ENCODE results near the gene COL12A1. TPM values are rescaled to one million over a fixed set of nuclear protein-coding genes. Genes with fewer than 3 reads are reported as not detected.
"Not testable (repeated sequence)": the region's sequence is repeated elsewhere in the genome, so short reads cannot be mapped to it uniquely, and the experiment has no call there.

COL12A1 gene
- total and polyA plus RNA-seq, 2 donors: 6.8 to 16.3 TPM

- H3K4me3 ChIP-seq (ENCODE audit: low read length in 2 of 2): no peak overlapping the region
- H3K27ac ChIP-seq (ENCODE audit: low read depth in 1 of 2, low read length in 1 of 2): no peak overlapping the region
- H3K27me3 ChIP-seq (ENCODE audit: control insufficient read depth in 2 of 2, insufficient read depth in 1 of 2, low read length in 1 of 2): peaks cover 5 to 12% of the 10 kb centered on the region in 2 donors
- no peaks in the 10 kb centered on the region for H3K36me3 ChIP-seq (ENCODE audit: control insufficient read depth in 2 of 2, insufficient read depth in 2 of 2, low read length in 1 of 2)
- no peaks in the 10 kb centered on the region for H3K4me1 ChIP-seq (ENCODE audit: control insufficient read depth in 2 of 2, insufficient read depth in 2 of 2, low read length in 2 of 2)
- 70% methylated on average over 2 of the region's 2 CpGs for WGBS
- no peak for DNase-seq (ENCODE audit: low read depth in 6 of 9, low spot score in 9 of 9)
- no peaks in the 10 kb centered on the region for H3K9me3 ChIP-seq (ENCODE audit: control insufficient read depth in 2 of 2, insufficient read depth in 1 of 2, low read length in 1 of 2)
These were observed 9.7 kb downstream of the COL12A1 start for GRCh38 chr6:75196081-75196687.

- H3K36me3 ChIP-seq (ENCODE audit: control insufficient read depth in 2 of 2, insufficient read depth in 2 of 2, low read length in 1 of 2): no peaks in the 10 kb centered on the region
- no peaks in the 10 kb centered on the region for H3K9me3 ChIP-seq (ENCODE audit: control insufficient read depth in 2 of 2, insufficient read depth in 1 of 2, low read length in 1 of 2)
- no peak for DNase-seq (ENCODE audit: low read depth in 6 of 9, low spot score in 9 of 9)
- 88% methylated on average over 3 of the region's 3 CpGs for WGBS
- H3K27ac ChIP-seq (ENCODE audit: low read depth in 1 of 2, low read length in 1 of 2): no peak overlapping the region
- H3K4me1 ChIP-seq (ENCODE audit: control insufficient read depth in 2 of 2, insufficient read depth in 2 of 2, low read length in 2 of 2): no peaks in the 10 kb centered on the region
- H3K27me3 ChIP-seq (ENCODE audit: control insufficient read depth in 2 of 2, insufficient read depth in 1 of 2, low read length in 1 of 2): no peaks in the 10 kb centered on the region
- no peak overlapping the region for H3K4me3 ChIP-seq (ENCODE audit: low read length in 2 of 2)
These were observed 17.5 kb downstream of the COL12A1 start for GRCh38 chr6:75188221-75188925.

GRCh38 chr6:75186581-75186980 is 19.3 kb downstream of the COL12A1 start:
- not testable (repeated sequence) for H3K27ac ChIP-seq (ENCODE audit: low read depth in 1 of 2, low read length in 1 of 2); H3K4me1 ChIP-seq (ENCODE audit: control insufficient read depth in 2 of 2, insufficient read depth in 2 of 2, low read length in 2 of 2); H3K9me3 ChIP-seq (ENCODE audit: control insufficient read depth in 2 of 2, insufficient read depth in 1 of 2, low read length in 1 of 2); H3K27me3 ChIP-seq (ENCODE audit: control insufficient read depth in 2 of 2, insufficient read depth in 1 of 2, low read length in 1 of 2); H3K4me3 ChIP-seq (ENCODE audit: low read length in 2 of 2); H3K36me3 ChIP-seq (ENCODE audit: control insufficient read depth in 2 of 2, insufficient read depth in 2 of 2, low read length in 1 of 2); DNase-seq (ENCODE audit: low read depth in 6 of 9, low spot score in 9 of 9)
- 46% methylated on average over 2 of the region's 2 CpGs for WGBS

- no peaks in the 10 kb centered on the region for H3K36me3 ChIP-seq (ENCODE audit: control insufficient read depth in 2 of 2, insufficient read depth in 2 of 2, low read length in 1 of 2)
- no peaks in the 10 kb centered on the region for H3K4me1 ChIP-seq (ENCODE audit: control insufficient read depth in 2 of 2, insufficient read depth in 2 of 2, low read length in 2 of 2)
- no peak for DNase-seq (ENCODE audit: low read depth in 6 of 9, low spot score in 9 of 9)
- no peak overlapping the region for H3K4me3 ChIP-seq (ENCODE audit: low read length in 2 of 2)
- H3K27ac ChIP-seq (ENCODE audit: low read depth in 1 of 2, low read length in 1 of 2): no peak overlapping the region
- H3K27me3 ChIP-seq (ENCODE audit: control insufficient read depth in 2 of 2, insufficient read depth in 1 of 2, low read length in 1 of 2): no peaks in the 10 kb centered on the region
- no peaks in the 10 kb centered on the region for H3K9me3 ChIP-seq (ENCODE audit: control insufficient read depth in 2 of 2, insufficient read depth in 1 of 2, low read length in 1 of 2)
- WGBS: 95% methylated on average over 5 of the region's 5 CpGs
These were observed 22.7 kb downstream of the COL12A1 start for GRCh38 chr6:75183099-75183541.

- Histone ChIP-seq H3K4me3 (ENCODE audit: low read length in 2 of 2) (no peak overlapping the region), H3K36me3 (ENCODE audit: control insufficient read depth in 2 of 2, insufficient read depth in 2 of 2, low read length in 1 of 2) (no peaks in the 10 kb centered on the region), H3K27ac (ENCODE audit: low read depth in 1 of 2, low read length in 1 of 2) (no peak overlapping the region), H3K27me3 (ENCODE audit: control insufficient read depth in 2 of 2, insufficient read depth in 1 of 2, low read length in 1 of 2) (no peaks in the 10 kb centered on the region), H3K4me1 (ENCODE audit: control insufficient read depth in 2 of 2, insufficient read depth in 2 of 2, low read length in 2 of 2) (no peaks in the 10 kb centered on the region), H3K9me3 (ENCODE audit: control insufficient read depth in 2 of 2, insufficient read depth in 1 of 2, low read length in 1 of 2) (no peaks in the 10 kb centered on the region)
- no peak for DNase-seq (ENCODE audit: low read depth in 6 of 9, low spot score in 9 of 9)
- 91% methylated on average over 5 of the region's 5 CpGs for WGBS
These were observed 25.0 kb downstream of the COL12A1 start for GRCh38 chr6:75180864-75181263.

GRCh38 chr6:75178757-75179156 is 27.1 kb downstream of the COL12A1 start:
- Histone ChIP-seq H3K4me1 (ENCODE audit: control insufficient read depth in 2 of 2, insufficient read depth in 2 of 2, low read length in 2 of 2) (no peaks in the 10 kb centered on the region), H3K27me3 (ENCODE audit: control insufficient read depth in 2 of 2, insufficient read depth in 1 of 2, low read length in 1 of 2) (no peaks in the 10 kb centered on the region), H3K4me3 (ENCODE audit: low read length in 2 of 2) (no peak overlapping the region), H3K36me3 (ENCODE audit: control insufficient read depth in 2 of 2, insufficient read depth in 2 of 2, low read length in 1 of 2) (no peaks in the 10 kb centered on the region), H3K27ac (ENCODE audit: low read depth in 1 of 2, low read length in 1 of 2) (no peak overlapping the region), H3K9me3 (ENCODE audit: control insufficient read depth in 2 of 2, insufficient read depth in 1 of 2, low read length in 1 of 2) (no peaks in the 10 kb centered on the region)
- DNase-seq (ENCODE audit: low read depth in 6 of 9, low spot score in 9 of 9): no peak
- 83% methylated on average over 1 of the region's 1 CpG for WGBS

GRCh38 chr6:75176076-75176582 is 29.7 kb downstream of the COL12A1 start:
- WGBS: 93% methylated on average over 3 of the region's 3 CpGs
- no peaks in the 10 kb centered on the region for H3K27me3 ChIP-seq (ENCODE audit: control insufficient read depth in 2 of 2, insufficient read depth in 1 of 2, low read length in 1 of 2)
- no peak overlapping the region for H3K4me3 ChIP-seq (ENCODE audit: low read length in 2 of 2)
- H3K36me3 ChIP-seq (ENCODE audit: control insufficient read depth in 2 of 2, insufficient read depth in 2 of 2, low read length in 1 of 2): no peaks in the 10 kb centered on the region
- no peaks in the 10 kb centered on the region for H3K9me3 ChIP-seq (ENCODE audit: control insufficient read depth in 2 of 2, insufficient read depth in 1 of 2, low read length in 1 of 2)
- no peak for DNase-seq (ENCODE audit: low read depth in 6 of 9, low spot score in 9 of 9)
- no peaks in the 10 kb centered on the region for H3K4me1 ChIP-seq (ENCODE audit: control insufficient read depth in 2 of 2, insufficient read depth in 2 of 2, low read length in 2 of 2)
- H3K27ac ChIP-seq (ENCODE audit: low read depth in 1 of 2, low read length in 1 of 2): no peak overlapping the region

GRCh38 chr6:75171986-75172385 is 33.9 kb downstream of the COL12A1 start:
- no peak for DNase-seq (ENCODE audit: low read depth in 6 of 9, low spot score in 9 of 9)
- H3K27me3 ChIP-seq (ENCODE audit: control insufficient read depth in 2 of 2, insufficient read depth in 1 of 2, low read length in 1 of 2): no peaks in the 10 kb centered on the region
- no peaks in the 10 kb centered on the region for H3K4me1 ChIP-seq (ENCODE audit: control insufficient read depth in 2 of 2, insufficient read depth in 2 of 2, low read length in 2 of 2)
- H3K36me3 ChIP-seq (ENCODE audit: control insufficient read depth in 2 of 2, insufficient read depth in 2 of 2, low read length in 1 of 2): no peaks in the 10 kb centered on the region
- 96% methylated on average over 4 of the region's 4 CpGs for WGBS
- H3K9me3 ChIP-seq (ENCODE audit: control insufficient read depth in 2 of 2, insufficient read depth in 1 of 2, low read length in 1 of 2): no peaks in the 10 kb centered on the region
- no peak overlapping the region for H3K4me3 ChIP-seq (ENCODE audit: low read length in 2 of 2)
- no peak overlapping the region for H3K27ac ChIP-seq (ENCODE audit: low read depth in 1 of 2, low read length in 1 of 2)

GRCh38 chr6:75171567-75171966 is 34.3 kb downstream of the COL12A1 start:
- H3K36me3 ChIP-seq (ENCODE audit: control insufficient read depth in 2 of 2, insufficient read depth in 2 of 2, low read length in 1 of 2): no peaks in the 10 kb centered on the region
- no peak for DNase-seq (ENCODE audit: low read depth in 6 of 9, low spot score in 9 of 9)
- no peak overlapping the region for H3K4me3 ChIP-seq (ENCODE audit: low read length in 2 of 2)
- no peaks in the 10 kb centered on the region for H3K9me3 ChIP-seq (ENCODE audit: control insufficient read depth in 2 of 2, insufficient read depth in 1 of 2, low read length in 1 of 2)
- no peak overlapping the region for H3K27ac ChIP-seq (ENCODE audit: low read depth in 1 of 2, low read length in 1 of 2)
- no peaks in the 10 kb centered on the region for H3K27me3 ChIP-seq (ENCODE audit: control insufficient read depth in 2 of 2, insufficient read depth in 1 of 2, low read length in 1 of 2)
- H3K4me1 ChIP-seq (ENCODE audit: control insufficient read depth in 2 of 2, insufficient read depth in 2 of 2, low read length in 2 of 2): no peaks in the 10 kb centered on the region
- 94% methylated on average over 2 of the region's 2 CpGs for WGBS

Measured in thymus (tissue), 11 donors.